Esophagus muscularis mucosa (tissue), 3 donors: ENCODE data around the gene MED29.

Source experiments
- POLR2A ChIP-seq: fragments of 450-650 bp; IDR thresholded peaks from one replicate; pipeline ENCODE4 v1.6.1; 2017; ENCODE audit warnings: antibody characterized with exemption, moderate library complexity, mild to moderate bottlenecking, low read depth
- POLR2AphosphoS5 ChIP-seq, 2 donors: sonication (generic); formaldehyde crosslinking; IDR thresholded peaks; one replicate each; pipeline ENCODE4 v1.6.1; 2017; ENCODE audit warnings: antibody characterized with exemption in 2 of 2
- TF ChIP-seq, protein P1 (sequence below), 3 experiments: fragments of 200-600 bp in 2 of 3; fragments of 450-650 bp in 1 of 3; sonication (generic) in 2 of 3; IDR thresholded peaks; one replicate each; pipeline ENCODE4 v1.5.1; 2017 to 2019; ENCODE audit warnings: antibody characterized with exemption in 3 of 3, mild to moderate bottlenecking in 2 of 3, moderate library complexity in 1 of 3

DNA sequence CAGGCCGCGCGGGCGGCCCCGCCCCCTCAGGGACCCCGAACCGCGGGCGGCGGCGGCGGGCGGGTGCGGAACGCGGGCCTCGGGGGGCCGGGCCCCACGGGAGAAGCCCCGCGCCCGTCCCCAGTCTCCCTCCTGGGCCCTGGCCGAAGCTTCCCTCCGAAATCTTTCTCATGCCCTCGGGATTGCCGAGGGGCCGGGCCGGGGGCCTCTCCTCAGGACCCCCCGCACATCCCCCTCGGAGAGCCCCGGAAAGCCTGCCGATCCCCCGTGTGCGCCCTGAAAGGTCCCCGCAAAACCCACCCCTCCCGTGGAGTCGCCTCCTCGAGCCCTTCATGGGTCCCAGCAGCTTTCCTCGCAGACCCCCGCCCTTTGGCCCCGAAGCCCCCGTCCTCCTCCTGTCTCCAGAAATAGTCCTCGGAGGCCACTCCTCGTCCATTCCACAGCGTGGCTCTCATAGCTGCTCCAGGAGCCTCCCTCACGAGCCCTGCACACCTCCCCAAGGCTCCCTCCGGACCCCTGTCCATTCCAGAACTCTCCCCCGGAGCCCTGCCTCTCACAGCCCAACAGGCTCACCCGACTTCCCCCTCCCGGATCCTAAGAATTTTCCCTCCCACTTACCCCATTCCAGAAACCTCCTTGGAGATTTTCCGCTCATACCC, 48.4 kb upstream of the MED29 start:
- TF ChIP-seq, protein P1, sequence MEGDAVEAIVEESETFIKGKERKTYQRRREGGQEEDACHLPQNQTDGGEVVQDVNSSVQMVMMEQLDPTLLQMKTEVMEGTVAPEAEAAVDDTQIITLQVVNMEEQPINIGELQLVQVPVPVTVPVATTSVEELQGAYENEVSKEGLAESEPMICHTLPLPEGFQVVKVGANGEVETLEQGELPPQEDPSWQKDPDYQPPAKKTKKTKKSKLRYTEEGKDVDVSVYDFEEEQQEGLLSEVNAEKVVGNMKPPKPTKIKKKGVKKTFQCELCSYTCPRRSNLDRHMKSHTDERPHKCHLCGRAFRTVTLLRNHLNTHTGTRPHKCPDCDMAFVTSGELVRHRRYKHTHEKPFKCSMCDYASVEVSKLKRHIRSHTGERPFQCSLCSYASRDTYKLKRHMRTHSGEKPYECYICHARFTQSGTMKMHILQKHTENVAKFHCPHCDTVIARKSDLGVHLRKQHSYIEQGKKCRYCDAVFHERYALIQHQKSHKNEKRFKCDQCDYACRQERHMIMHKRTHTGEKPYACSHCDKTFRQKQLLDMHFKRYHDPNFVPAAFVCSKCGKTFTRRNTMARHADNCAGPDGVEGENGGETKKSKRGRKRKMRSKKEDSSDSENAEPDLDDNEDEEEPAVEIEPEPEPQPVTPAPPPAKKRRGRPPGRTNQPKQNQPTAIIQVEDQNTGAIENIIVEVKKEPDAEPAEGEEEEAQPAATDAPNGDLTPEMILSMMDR (IDR thresholded peaks at IDR 0.05): no peak
- TF ChIP-seq POLR2A: no peak
- no peak for TF ChIP-seq POLR2AphosphoS5 (IDR thresholded peaks at IDR 0.05)
